Measurements from ENCODE around the gene INPP5A. TPM values are rescaled to one million over a fixed set of nuclear protein-coding genes. Genes with fewer than 3 reads are reported as not detected.

Gene INPP5A
- total and polyA plus RNA-seq, 4 donors, result 34.7 to 43.5 (median 41.2) TPM

GRCh38 chr10:132721725-132722124 lies 184.1 kb downstream of the INPP5A start:
- DNase-seq (ENCODE audit: low read depth in 4 of 6, low spot score in 6 of 6), result no peak
- H3K9me3 ChIP-seq (ENCODE audit: control insufficient read depth, insufficient read depth, low read length), result no peaks in the 10 kb centered on the region
- no peaks in the 10 kb centered on the region for H3K27me3 ChIP-seq (ENCODE audit: control insufficient read depth, insufficient read depth, low read length)
- H3K4me1 ChIP-seq (ENCODE audit: control insufficient read depth, insufficient read depth, low read length), result peaks cover 15% of the 10 kb centered on the region
- no peak overlapping the region for H3K4me3 ChIP-seq (ENCODE audit: low read depth, low read length)
- H3K27ac ChIP-seq (ENCODE audit: low read depth, low read length), result no peak overlapping the region
- 88% methylated on average over 4 of the region's 6 CpGs for WGBS (ENCODE audit: insufficient coverage)
- H3K36me3 ChIP-seq (ENCODE audit: control insufficient read depth, insufficient read depth, low read length), result peaks cover 31% of the 10 kb centered on the region

GRCh38 chr10:132722394-132723329 lies 185.1 kb downstream of the INPP5A start:
- H3K27ac ChIP-seq (ENCODE audit: low read depth, low read length), result peak overlapping the region; percentile 58
- peaks cover 12% of the 10 kb centered on the region for H3K4me1 ChIP-seq (ENCODE audit: control insufficient read depth, insufficient read depth, low read length)
- H3K9me3 ChIP-seq (ENCODE audit: control insufficient read depth, insufficient read depth, low read length), result no peaks in the 10 kb centered on the region
- H3K27me3 ChIP-seq (ENCODE audit: control insufficient read depth, insufficient read depth, low read length), result peaks cover 2% of the 10 kb centered on the region
- WGBS (ENCODE audit: insufficient coverage), result 53% methylated on average over 43 of the region's 48 CpGs
- peak in 2 of 6 donors; percentile 38 to 58 for DNase-seq (ENCODE audit: low read depth in 4 of 6, low spot score in 6 of 6)
- no peak overlapping the region for H3K4me3 ChIP-seq (ENCODE audit: low read depth, low read length)
- H3K36me3 ChIP-seq (ENCODE audit: control insufficient read depth, insufficient read depth, low read length), result peaks cover 39% of the 10 kb centered on the region

- peaks cover 12% of the 10 kb centered on the region for H3K4me1 ChIP-seq (ENCODE audit: control insufficient read depth, insufficient read depth, low read length)
- no peak overlapping the region for H3K27ac ChIP-seq (ENCODE audit: low read depth, low read length)
- DNase-seq (ENCODE audit: low read depth in 4 of 6, low spot score in 6 of 6), result no peak
- H3K27me3 ChIP-seq (ENCODE audit: control insufficient read depth, insufficient read depth, low read length), result peaks cover 2% of the 10 kb centered on the region
- no peak overlapping the region for H3K4me3 ChIP-seq (ENCODE audit: low read depth, low read length)
- 86% methylated on average over 17 of the region's 29 CpGs for WGBS (ENCODE audit: insufficient coverage)
- H3K9me3 ChIP-seq (ENCODE audit: control insufficient read depth, insufficient read depth, low read length), result no peaks in the 10 kb centered on the region
- peaks cover 47% of the 10 kb centered on the region for H3K36me3 ChIP-seq (ENCODE audit: control insufficient read depth, insufficient read depth, low read length)
Measured at GRCh38 chr10:132723330-132723970, 185.9 kb downstream of the INPP5A start.

GRCh38 chr10:132724446-132724845 lies 186.9 kb downstream of the INPP5A start:
- 97% methylated on average over 9 of the region's 9 CpGs for WGBS (ENCODE audit: insufficient coverage)
- Histone ChIP-seq H3K4me1 (ENCODE audit: control insufficient read depth, insufficient read depth, low read length) (peaks cover 12% of the 10 kb centered on the region), H3K36me3 (ENCODE audit: control insufficient read depth, insufficient read depth, low read length) (peaks cover 57% of the 10 kb centered on the region), H3K27ac (ENCODE audit: low read depth, low read length) (no peak overlapping the region), H3K27me3 (ENCODE audit: control insufficient read depth, insufficient read depth, low read length) (peaks cover 2% of the 10 kb centered on the region), H3K9me3 (ENCODE audit: control insufficient read depth, insufficient read depth, low read length) (no peaks in the 10 kb centered on the region), H3K4me3 (ENCODE audit: low read depth, low read length) (no peak overlapping the region)
- no peak for DNase-seq (ENCODE audit: low read depth in 4 of 6, low spot score in 6 of 6)

- Histone ChIP-seq H3K9me3 (ENCODE audit: control insufficient read depth, insufficient read depth, low read length) (no peaks in the 10 kb centered on the region), H3K27me3 (ENCODE audit: control insufficient read depth, insufficient read depth, low read length) (peaks cover 2% of the 10 kb centered on the region), H3K4me3 (ENCODE audit: low read depth, low read length) (no peak overlapping the region), H3K36me3 (ENCODE audit: control insufficient read depth, insufficient read depth, low read length) (peaks cover 64% of the 10 kb centered on the region), H3K27ac (ENCODE audit: low read depth, low read length) (no peak overlapping the region), H3K4me1 (ENCODE audit: control insufficient read depth, insufficient read depth, low read length) (peaks cover 12% of the 10 kb centered on the region)
- 96% methylated on average over 14 of the region's 16 CpGs for WGBS (ENCODE audit: insufficient coverage)
- no peak for DNase-seq (ENCODE audit: low read depth in 4 of 6, low spot score in 6 of 6)
Measured at GRCh38 chr10:132725202-132725601, 187.6 kb downstream of the INPP5A start.

GRCh38 chr10:132726194-132726593 lies 188.6 kb downstream of the INPP5A start:
- no peak overlapping the region for H3K4me3 ChIP-seq (ENCODE audit: low read depth, low read length)
- H3K9me3 ChIP-seq (ENCODE audit: control insufficient read depth, insufficient read depth, low read length), result no peaks in the 10 kb centered on the region
- peaks cover 2% of the 10 kb centered on the region for H3K27me3 ChIP-seq (ENCODE audit: control insufficient read depth, insufficient read depth, low read length)
- DNase-seq (ENCODE audit: low read depth in 4 of 6, low spot score in 6 of 6), result no peak
- 94% methylated on average over 11 of the region's 21 CpGs for WGBS (ENCODE audit: insufficient coverage)
- peaks cover 74% of the 10 kb centered on the region for H3K36me3 ChIP-seq (ENCODE audit: control insufficient read depth, insufficient read depth, low read length)
- no peak overlapping the region for H3K27ac ChIP-seq (ENCODE audit: low read depth, low read length)
- H3K4me1 ChIP-seq (ENCODE audit: control insufficient read depth, insufficient read depth, low read length), result peaks cover 12% of the 10 kb centered on the region

- Histone ChIP-seq H3K9me3 (ENCODE audit: control insufficient read depth, insufficient read depth, low read length) (no peaks in the 10 kb centered on the region), H3K4me1 (ENCODE audit: control insufficient read depth, insufficient read depth, low read length) (peaks cover 12% of the 10 kb centered on the region), H3K27ac (ENCODE audit: low read depth, low read length) (no peak overlapping the region), H3K27me3 (ENCODE audit: control insufficient read depth, insufficient read depth, low read length) (peaks cover 2% of the 10 kb centered on the region), H3K4me3 (ENCODE audit: low read depth, low read length) (no peak overlapping the region), H3K36me3 (ENCODE audit: control insufficient read depth, insufficient read depth, low read length) (peaks cover 80% of the 10 kb centered on the region)
- DNase-seq (ENCODE audit: low read depth in 4 of 6, low spot score in 6 of 6), result no peak
- WGBS (ENCODE audit: insufficient coverage), result 95% methylated on average over 19 of the region's 19 CpGs
Measured at GRCh38 chr10:132726951-132727350, 189.4 kb downstream of the INPP5A start.

GRCh38 chr10:132727411-132727810 lies 189.8 kb downstream of the INPP5A start:
- Histone ChIP-seq H3K36me3 (ENCODE audit: control insufficient read depth, insufficient read depth, low read length) (peaks cover 79% of the 10 kb centered on the region), H3K27ac (ENCODE audit: low read depth, low read length) (no peak overlapping the region), H3K4me3 (ENCODE audit: low read depth, low read length) (no peak overlapping the region), H3K9me3 (ENCODE audit: control insufficient read depth, insufficient read depth, low read length) (no peaks in the 10 kb centered on the region), H3K27me3 (ENCODE audit: control insufficient read depth, insufficient read depth, low read length) (peaks cover 2% of the 10 kb centered on the region), H3K4me1 (ENCODE audit: control insufficient read depth, insufficient read depth, low read length) (peaks cover 9% of the 10 kb centered on the region)
- 97% methylated on average over 12 of the region's 13 CpGs for WGBS (ENCODE audit: insufficient coverage)
- no peak for DNase-seq (ENCODE audit: low read depth in 4 of 6, low spot score in 6 of 6)

GRCh38 chr10:132728321-132728720 lies 190.7 kb downstream of the INPP5A start:
- H3K27me3 ChIP-seq (ENCODE audit: control insufficient read depth, insufficient read depth, low read length), result peaks cover 2% of the 10 kb centered on the region
- WGBS (ENCODE audit: insufficient coverage), result 95% methylated on average over 19 of the region's 19 CpGs
- H3K4me1 ChIP-seq (ENCODE audit: control insufficient read depth, insufficient read depth, low read length), result peaks cover under 1% of the 10 kb centered on the region
- no peak overlapping the region for H3K4me3 ChIP-seq (ENCODE audit: low read depth, low read length)
- no peak for DNase-seq (ENCODE audit: low read depth in 4 of 6, low spot score in 6 of 6)
- no peak overlapping the region for H3K27ac ChIP-seq (ENCODE audit: low read depth, low read length)
- peaks cover 82% of the 10 kb centered on the region for H3K36me3 ChIP-seq (ENCODE audit: control insufficient read depth, insufficient read depth, low read length)
- no peaks in the 10 kb centered on the region for H3K9me3 ChIP-seq (ENCODE audit: control insufficient read depth, insufficient read depth, low read length)
